DND-41 (cell line): ENCODE data around the gene CMYA5.

Experiments
- EZH2 ChIP-seq: IDR thresholded peaks from 3 replicates; pipeline ENCODE4 v1.6.1; 2012; ENCODE audit warnings: borderline replicate concordance, low read depth, mild to moderate bottlenecking, moderate library complexity, low read length, inconsistent platforms; ENCODE audit not compliant: severe bottlenecking
- TF ChIP-seq, protein P1 (sequence below): IDR thresholded peaks from 2 replicates; pipeline ENCODE4 v1.5.1; 2012; ENCODE audit warnings: borderline replicate concordance, low read length, moderate library complexity, mild to moderate bottlenecking; ENCODE audit not compliant: poor library complexity, severe bottlenecking; ENCODE audit errors: extremely low read depth

DNA sequence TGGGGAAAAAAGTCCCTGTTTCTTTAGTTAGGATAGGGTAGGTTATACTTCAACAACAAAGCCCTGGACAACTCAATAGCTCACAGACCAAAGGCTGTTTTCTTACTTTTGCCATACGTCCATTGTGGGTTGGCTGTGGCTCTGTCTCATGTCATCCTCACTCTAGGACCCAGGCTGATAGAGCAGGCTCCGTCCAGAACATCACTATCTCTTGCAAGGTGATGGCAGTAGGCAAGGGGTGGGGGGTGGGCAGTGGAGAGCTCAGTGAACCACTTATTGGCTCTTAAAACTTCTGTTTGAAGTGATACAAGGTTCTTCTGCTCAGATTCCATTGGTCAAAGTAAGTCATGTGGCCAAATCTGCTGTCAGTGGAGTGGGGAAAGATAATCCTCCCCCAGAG lies 126.4 kb downstream of the CMYA5 start:
- TF ChIP-seq, protein P1, sequence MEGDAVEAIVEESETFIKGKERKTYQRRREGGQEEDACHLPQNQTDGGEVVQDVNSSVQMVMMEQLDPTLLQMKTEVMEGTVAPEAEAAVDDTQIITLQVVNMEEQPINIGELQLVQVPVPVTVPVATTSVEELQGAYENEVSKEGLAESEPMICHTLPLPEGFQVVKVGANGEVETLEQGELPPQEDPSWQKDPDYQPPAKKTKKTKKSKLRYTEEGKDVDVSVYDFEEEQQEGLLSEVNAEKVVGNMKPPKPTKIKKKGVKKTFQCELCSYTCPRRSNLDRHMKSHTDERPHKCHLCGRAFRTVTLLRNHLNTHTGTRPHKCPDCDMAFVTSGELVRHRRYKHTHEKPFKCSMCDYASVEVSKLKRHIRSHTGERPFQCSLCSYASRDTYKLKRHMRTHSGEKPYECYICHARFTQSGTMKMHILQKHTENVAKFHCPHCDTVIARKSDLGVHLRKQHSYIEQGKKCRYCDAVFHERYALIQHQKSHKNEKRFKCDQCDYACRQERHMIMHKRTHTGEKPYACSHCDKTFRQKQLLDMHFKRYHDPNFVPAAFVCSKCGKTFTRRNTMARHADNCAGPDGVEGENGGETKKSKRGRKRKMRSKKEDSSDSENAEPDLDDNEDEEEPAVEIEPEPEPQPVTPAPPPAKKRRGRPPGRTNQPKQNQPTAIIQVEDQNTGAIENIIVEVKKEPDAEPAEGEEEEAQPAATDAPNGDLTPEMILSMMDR: no peak
- TF ChIP-seq EZH2: no peak
